Central memory CD8-positive, alpha-beta T cell (primary cell): ENCODE data around the gene TMEM39A.

Experiments
- ATAC-seq: fragments of 150-1000 bp; cut with Tn5 transposase; replicated peaks from 2 replicates; pipeline ENCODE4 v1.10.0; 2022; ENCODE audit warnings: mild to moderate bottlenecking, moderate FRiP score, moderate number of reproducible peaks; ENCODE audit not compliant: poor library complexity, severe bottlenecking; ENCODE audit errors: extremely low read depth
- DNase-seq, 2 donors: peaks; one replicate each; pipeline ENCODE4 v3.0.0; 2021; ENCODE audit warnings: low spot score in 2 of 2
- H3K27ac Mint-ChIP-seq: one replicate; pipeline ENCODE4 v1.8.0; 2022; ENCODE audit warnings: low read depth, mild to moderate bottlenecking, moderate library complexity, mixed read lengths
- H3K27me3 Mint-ChIP-seq: one replicate; pipeline ENCODE4 v1.8.0; 2022; ENCODE audit warnings: mixed read lengths
- H3K36me3 Mint-ChIP-seq: one replicate; pipeline ENCODE4 v1.8.0; 2022; ENCODE audit warnings: mild to moderate bottlenecking, moderate library complexity, mixed read lengths; ENCODE audit not compliant: insufficient read depth
- H3K4me1 Mint-ChIP-seq: one replicate; pipeline ENCODE4 v1.8.0; 2022; ENCODE audit warnings: mixed read lengths
- H3K4me3 Mint-ChIP-seq: one replicate; pipeline ENCODE4 v1.8.0; 2022; ENCODE audit warnings: mild to moderate bottlenecking, moderate library complexity, mixed read lengths
- H3K9me3 Mint-ChIP-seq: one replicate; pipeline ENCODE4 v1.8.0; 2022; ENCODE audit warnings: mixed read lengths

The TMEM39A gene

GRCh38 chr3:119436977-119437376 is 26.4 kb downstream of the TMEM39A start:
- no peaks in the 10 kb centered on the region for H3K9me3 Mint-ChIP-seq
- H3K36me3 Mint-ChIP-seq = peaks cover 47% of the 10 kb centered on the region
- DNase-seq (no peak), ATAC-seq (no peak)
- H3K27ac Mint-ChIP-seq = peak overlapping the region; percentile 34
- no peak overlapping the region for H3K4me3 Mint-ChIP-seq
- H3K27me3 Mint-ChIP-seq = no peaks in the 10 kb centered on the region
- H3K4me1 Mint-ChIP-seq = peaks cover 26% of the 10 kb centered on the region

- H3K4me3 Mint-ChIP-seq = no peak overlapping the region
- H3K4me1 Mint-ChIP-seq = peaks cover 26% of the 10 kb centered on the region
- DNase-seq (no peak), ATAC-seq (no peak)
- H3K9me3 Mint-ChIP-seq = peaks cover 8% of the 10 kb centered on the region
- H3K36me3 Mint-ChIP-seq = peaks cover 52% of the 10 kb centered on the region
- H3K27ac Mint-ChIP-seq = no peak overlapping the region
- no peaks in the 10 kb centered on the region for H3K27me3 Mint-ChIP-seq
These were observed 28.7 kb downstream of the TMEM39A start for GRCh38 chr3:119434703-119435102.

- H3K27me3 Mint-ChIP-seq = no peaks in the 10 kb centered on the region
- H3K4me3 Mint-ChIP-seq = no peak overlapping the region
- H3K27ac Mint-ChIP-seq = no peak overlapping the region
- ATAC-seq = no peak
- H3K9me3 Mint-ChIP-seq = peaks cover 8% of the 10 kb centered on the region
- H3K36me3 Mint-ChIP-seq = peaks cover 52% of the 10 kb centered on the region
- peaks cover 24% of the 10 kb centered on the region for H3K4me1 Mint-ChIP-seq
- DNase-seq = no peak
These were observed 29.6 kb downstream of the TMEM39A start for GRCh38 chr3:119433613-119434325.

GRCh38 chr3:119428538-119428937 is 34.9 kb downstream of the TMEM39A start:
- peaks cover 28% of the 10 kb centered on the region for H3K9me3 Mint-ChIP-seq
- no peak for DNase-seq

GRCh38 chr3:119427669-119428068 is 35.7 kb downstream of the TMEM39A start:
- no peak for DNase-seq

More at GRCh38 chr3:119428538-119428937, 34.9 kb downstream of the TMEM39A start:
- Mint-ChIP-seq H3K36me3 (peaks cover 20% of the 10 kb centered on the region), H3K27ac (no peak overlapping the region), H3K27me3 (no peaks in the 10 kb centered on the region), H3K4me3 (no peak overlapping the region), H3K4me1 (no peaks in the 10 kb centered on the region)
- ATAC-seq = no peak

GRCh38 chr3:119420196-119420595 is 43.2 kb downstream of the TMEM39A start:
- Mint-ChIP-seq H3K27ac (no peak overlapping the region), H3K4me3 (no peak overlapping the region), H3K4me1 (peaks cover 6% of the 10 kb centered on the region), H3K36me3 (no peaks in the 10 kb centered on the region), H3K27me3 (no peaks in the 10 kb centered on the region), H3K9me3 (no peaks in the 10 kb centered on the region)
- DNase-seq (no peak), ATAC-seq (no peak)

More at GRCh38 chr3:119427669-119428068, 35.7 kb downstream of the TMEM39A start:
- Mint-ChIP-seq H3K9me3 (peaks cover 28% of the 10 kb centered on the region), H3K27ac (no peak overlapping the region), H3K27me3 (no peaks in the 10 kb centered on the region), H3K4me1 (no peaks in the 10 kb centered on the region), H3K4me3 (no peak overlapping the region), H3K36me3 (peaks cover 14% of the 10 kb centered on the region)
- no peak for ATAC-seq

- ATAC-seq (no peak), DNase-seq (no peak)
- H3K4me1 Mint-ChIP-seq = peaks cover 6% of the 10 kb centered on the region
- H3K27ac Mint-ChIP-seq = no peak overlapping the region
- no peaks in the 10 kb centered on the region for H3K27me3 Mint-ChIP-seq
- H3K4me3 Mint-ChIP-seq = no peak overlapping the region
- no peaks in the 10 kb centered on the region for H3K9me3 Mint-ChIP-seq
- H3K36me3 Mint-ChIP-seq = no peaks in the 10 kb centered on the region
These were observed 44.8 kb downstream of the TMEM39A start for GRCh38 chr3:119418641-119419040.

- no peaks in the 10 kb centered on the region for H3K36me3 Mint-ChIP-seq
- ATAC-seq (no peak), DNase-seq (no peak)
- H3K27ac Mint-ChIP-seq = no peak overlapping the region
- no peaks in the 10 kb centered on the region for H3K9me3 Mint-ChIP-seq
- no peak overlapping the region for H3K4me3 Mint-ChIP-seq
- peaks cover 6% of the 10 kb centered on the region for H3K4me1 Mint-ChIP-seq
- H3K27me3 Mint-ChIP-seq = no peaks in the 10 kb centered on the region
These were observed 45.5 kb downstream of the TMEM39A start for GRCh38 chr3:119417771-119418512.

GRCh38 chr3:119416873-119417272 is 46.5 kb downstream of the TMEM39A start:
- Mint-ChIP-seq H3K4me3 (no peak overlapping the region), H3K27ac (no peak overlapping the region), H3K36me3 (no peaks in the 10 kb centered on the region), H3K27me3 (no peaks in the 10 kb centered on the region), H3K9me3 (no peaks in the 10 kb centered on the region), H3K4me1 (peaks cover 6% of the 10 kb centered on the region)
- DNase-seq (no peak), ATAC-seq (no peak)

- ATAC-seq (no peak), DNase-seq (no peak)
- Mint-ChIP-seq H3K4me3 (no peak overlapping the region), H3K27me3 (no peaks in the 10 kb centered on the region), H3K36me3 (peaks cover 13% of the 10 kb centered on the region), H3K4me1 (no peaks in the 10 kb centered on the region), H3K9me3 (no peaks in the 10 kb centered on the region), H3K27ac (no peak overlapping the region)
These were observed 49.7 kb downstream of the TMEM39A start for GRCh38 chr3:119413603-119414280.

- DNase-seq (no peak), ATAC-seq (no peak)
- Mint-ChIP-seq H3K27ac (no peak overlapping the region), H3K4me1 (no peaks in the 10 kb centered on the region), H3K27me3 (no peaks in the 10 kb centered on the region), H3K36me3 (peaks cover 13% of the 10 kb centered on the region), H3K9me3 (no peaks in the 10 kb centered on the region), H3K4me3 (no peak overlapping the region)
These were observed 53.6 kb downstream of the TMEM39A start for GRCh38 chr3:119409844-119410243.

GRCh38 chr3:119408243-119408950 is 55.0 kb downstream of the TMEM39A start:
- Mint-ChIP-seq H3K9me3 (no peaks in the 10 kb centered on the region), H3K4me3 (no peak overlapping the region), H3K27ac (no peak overlapping the region), H3K36me3 (peaks cover 15% of the 10 kb centered on the region), H3K27me3 (no peaks in the 10 kb centered on the region), H3K4me1 (no peaks in the 10 kb centered on the region)
- DNase-seq (no peak), ATAC-seq (no peak)
